Measurements from ENCODE around the gene CCDC138. TPM values are rescaled to one million over a fixed set of nuclear protein-coding genes. Genes with fewer than 3 reads are reported as not detected.

Gene CCDC138
- total and polyA plus RNA-seq, 2 of the 13 experiments (the other 11 are each of a cell fraction or from before 2014, with no cell fraction given) = 5.6 to 32.5 TPM

- TF ChIP-seq THAP9 (CRISPR knock-in tag; IDR thresholded peaks at IDR 0.05; ENCODE audit: borderline replicate concordance) (0 out of 2 replicates have a peak, but pooled peaks have one; percentile 43), XRCC5 (optimal IDR thresholded peaks at IDR 0.05; ENCODE audit: low read length) (peak; percentile 22), ZNF800 (CRISPR knock-in tag; IDR thresholded peaks at IDR 0.05) (0 out of 2 replicates have a peak, but pooled peaks have one; percentile 48), SMAD1 (CRISPR knock-in tag; IDR thresholded peaks at IDR 0.05; ENCODE audit: borderline replicate concordance, low read depth) (peak; percentile 79; the same call in 1 of the 2 replicates), FOXA1 (IDR thresholded peaks at IDR 0.05) (no peak), FOXA1 (CRISPR knock-in tag; IDR thresholded peaks at IDR 0.05) (no peak), SMC3 (IDR thresholded peaks at IDR 0.05; ENCODE audit: low read length) (no peak), HINFP (CRISPR knock-in tag; IDR thresholded peaks at IDR 0.05; ENCODE audit: low read depth) (0 out of 2 replicates have a peak, but pooled peaks have one; percentile 54), ZNF713 (CRISPR knock-in tag; IDR thresholded peaks at IDR 0.05) (no peak), ZNF274 (CRISPR knock-in tag; IDR thresholded peaks at IDR 0.05) (0 out of 2 replicates have a peak, but pooled peaks have one; percentile 38), ZFX (CRISPR knock-in tag; IDR thresholded peaks at IDR 0.05; ENCODE audit: low read depth) (peak; percentile 24; the same call in 1 of the 2 replicates), SP4 (CRISPR knock-in tag; IDR thresholded peaks at IDR 0.05) (0 out of 2 replicates have a peak, but pooled peaks have one; percentile 1), ZNF788 (CRISPR knock-in tag; IDR thresholded peaks at IDR 0.05; ENCODE audit: borderline replicate concordance) (no peak), SAP130 (CRISPR knock-in tag; IDR thresholded peaks at IDR 0.05; ENCODE audit: low read depth) (0 out of 2 replicates have a peak, but pooled peaks have one; percentile 12), PATZ1 (CRISPR knock-in tag; IDR thresholded peaks at IDR 0.05) (peak; percentile 38; the same call in 1 of the 2 replicates), ZNF687 (CRISPR knock-in tag; IDR thresholded peaks at IDR 0.05) (peak; percentile 30)
Measured at GRCh38 chr2:108916796-108917421, 130.3 kb downstream of the CCDC138 start (continued).

All from HepG2 (cell line).